Coronary artery (tissue), 2 donors: ENCODE results near the gene GNB3.
"Not testable (repeated sequence)": the region's sequence is repeated elsewhere in the genome, so short reads cannot be mapped to it uniquely, and the experiment has no call there.

Experiments
- DNase-seq: peaks from one replicate; pipeline ENCODE4 v3.0.0-alpha.2; 2017; ENCODE audit warnings: low spot score
- H3K27ac ChIP-seq, 2 donors: fragments of 200-600 bp; sonication (generic); one replicate each; pipeline ENCODE4 v1.5.1; 2016 to 2019
- H3K4me3 ChIP-seq: fragments of 200-600 bp; sonication (generic); 2 replicates; pipeline ENCODE4 v1.5.1; 2016; ENCODE audit warnings: mild to moderate bottlenecking, moderate library complexity
- CTCF ChIP-seq: fragments of 200-600 bp; sonication (generic); IDR thresholded peaks from one replicate; pipeline ENCODE4 v1.5.1; 2019; ENCODE audit warnings: antibody characterized with exemption

Gene GNB3

GRCh38 chr12:6888360-6888759 is 47.6 kb downstream of the GNB3 start:
- TF ChIP-seq CTCF, result no peak
- no peak for DNase-seq
- Histone ChIP-seq H3K27ac (no peak overlapping the region), H3K4me3 (no peak overlapping the region)

- DNase-seq, H3K4me3 ChIP-seq, H3K27ac ChIP-seq: not testable (repeated sequence)
Observed at GRCh38 chr12:6888794-6889193, 48.1 kb downstream of the GNB3 start.

- not testable (repeated sequence) for DNase-seq, H3K4me3 ChIP-seq
- peak overlapping the region; percentile 88 to 90 for H3K27ac ChIP-seq
Observed at GRCh38 chr12:6889775-6890573, 49.2 kb downstream of the GNB3 start.

GRCh38 chr12:6890789-6891645 is 50.3 kb downstream of the GNB3 start:
- Histone ChIP-seq H3K4me3 (peak overlapping the region; percentile 70), H3K27ac (peak overlapping the region; percentile 88 to 90)
- peak; percentile 97 for DNase-seq
- TF ChIP-seq CTCF, result peak; percentile 83

GRCh38 chr12:6891646-6892001 is 50.9 kb downstream of the GNB3 start:
- Histone ChIP-seq H3K4me3 (peak overlapping the region; percentile 70), H3K27ac (peak overlapping the region; percentile 88 to 90)
- no peak for TF ChIP-seq CTCF
- DNase-seq, result no peak

GRCh38 chr12:6892683-6893082 is 52.0 kb downstream of the GNB3 start:
- DNase-seq, H3K27ac ChIP-seq, H3K4me3 ChIP-seq: not testable (repeated sequence)

GRCh38 chr12:6894321-6894720 is 53.6 kb downstream of the GNB3 start:
- no peak for DNase-seq
- no peak overlapping the region for H3K27ac ChIP-seq
- no peak for TF ChIP-seq CTCF
- no peak overlapping the region for H3K4me3 ChIP-seq
